ENCODE results near the gene MALRD1. TPM values are rescaled to one million over a fixed set of nuclear protein-coding genes. Genes with fewer than 3 reads are reported as not detected.

The MALRD1 gene
- total and polyA plus RNA-seq, 7 donors = 0.34 to 4.7 (median 2.1) TPM; not detected in 2

GRCh38 chr10:19283285-19283684 lies 234.7 kb downstream of the MALRD1 start:
- Histone ChIP-seq H3K27ac (no peak overlapping the region), H3K27me3 (no peaks in the 10 kb centered on the region), H3K36me3 (no peaks in the 10 kb centered on the region), H3K9me3 (no peaks in the 10 kb centered on the region), H3K4me3 (no peak overlapping the region), H3K4me1 (no peaks in the 10 kb centered on the region)
- no peak for TF ChIP-seq POLR2A (IDR thresholded peaks at IDR 0.05)
- no peak for TF ChIP-seq POLR2AphosphoS5 (IDR thresholded peaks at IDR 0.05)
- no peak for TF ChIP-seq EP300 (IDR thresholded peaks at IDR 0.05)
- no peak for TF ChIP-seq CTCF (IDR thresholded peaks at IDR 0.05)
- no peak for DNase-seq
- 93 to 94% methylated on average over 2 of the region's 2 CpGs for WGBS, 2 donors
- intact Hi-C loops (cut with DNase I) = no loop called here

- Histone ChIP-seq H3K4me1 (no peaks in the 10 kb centered on the region), H3K9me3 (no peaks in the 10 kb centered on the region), H3K27me3 (no peaks in the 10 kb centered on the region), H3K4me3 (no peak overlapping the region), H3K36me3 (no peaks in the 10 kb centered on the region), H3K27ac (no peak overlapping the region)
- no peak for DNase-seq
- 81 to 86% methylated on average over 5 of the region's 5 CpGs for WGBS, 2 donors
- intact Hi-C loops (cut with DNase I) = no loop called here
- TF ChIP-seq CTCF (IDR thresholded peaks at IDR 0.05) = no peak
- TF ChIP-seq POLR2AphosphoS5 (IDR thresholded peaks at IDR 0.05) = no peak
- TF ChIP-seq EP300 (IDR thresholded peaks at IDR 0.05) = no peak
- no peak for TF ChIP-seq POLR2A (IDR thresholded peaks at IDR 0.05)
Observed at GRCh38 chr10:19283786-19284185, 235.2 kb downstream of the MALRD1 start.

- H3K36me3 ChIP-seq = no peaks in the 10 kb centered on the region
- H3K27me3 ChIP-seq = no peaks in the 10 kb centered on the region
- H3K27ac ChIP-seq = no peak overlapping the region
- TF ChIP-seq CTCF (IDR thresholded peaks at IDR 0.05) = no peak
- TF ChIP-seq POLR2AphosphoS5 (IDR thresholded peaks at IDR 0.05) = no peak
- no peak for TF ChIP-seq POLR2A (IDR thresholded peaks at IDR 0.05)
- TF ChIP-seq EP300 (IDR thresholded peaks at IDR 0.05) = no peak
- no peak overlapping the region for H3K4me3 ChIP-seq
- no peaks in the 10 kb centered on the region for H3K4me1 ChIP-seq
- WGBS, 2 donors = 17 to 56% methylated on average over 1 of the region's 1 CpG
- DNase-seq = no peak
- intact Hi-C loops (cut with DNase I) = no loop called here
- H3K9me3 ChIP-seq = no peaks in the 10 kb centered on the region
Observed at GRCh38 chr10:19290770-19291169, 242.2 kb downstream of the MALRD1 start.

- TF ChIP-seq POLR2AphosphoS5 (IDR thresholded peaks at IDR 0.05) (no peak), POLR2A (IDR thresholded peaks at IDR 0.05) (no peak), CTCF (IDR thresholded peaks at IDR 0.05) (no peak), EP300 (IDR thresholded peaks at IDR 0.05) (no peak)
- no peaks in the 10 kb centered on the region for H3K9me3 ChIP-seq
Observed at GRCh38 chr10:19294233-19294632, 245.6 kb downstream of the MALRD1 start.

GRCh38 chr10:19299645-19300044 lies 251.0 kb downstream of the MALRD1 start:
- no peaks in the 10 kb centered on the region for H3K9me3 ChIP-seq
- intact Hi-C loops (cut with DNase I) = no loop called here
- DNase-seq = no peak
- no peak for TF ChIP-seq CTCF (IDR thresholded peaks at IDR 0.05)
- no peak for TF ChIP-seq POLR2A (IDR thresholded peaks at IDR 0.05)
- no peak for TF ChIP-seq EP300 (IDR thresholded peaks at IDR 0.05)
- TF ChIP-seq POLR2AphosphoS5 (IDR thresholded peaks at IDR 0.05) = no peak
- no peaks in the 10 kb centered on the region for H3K27me3 ChIP-seq
- H3K27ac ChIP-seq = no peak overlapping the region
- no peak overlapping the region for H3K4me3 ChIP-seq
- no peaks in the 10 kb centered on the region for H3K4me1 ChIP-seq
- WGBS, 2 donors = 68 to 83% methylated on average over 3 of the region's 3 CpGs
- no peaks in the 10 kb centered on the region for H3K36me3 ChIP-seq

More at GRCh38 chr10:19294233-19294632, 245.6 kb downstream of the MALRD1 start:
- H3K27me3 ChIP-seq = no peaks in the 10 kb centered on the region
- no peak overlapping the region for H3K4me3 ChIP-seq
- no peak overlapping the region for H3K27ac ChIP-seq
- 36 to 59% methylated on average over 2 of the region's 2 CpGs for WGBS, 2 donors
- DNase-seq = no peak
- no peaks in the 10 kb centered on the region for H3K4me1 ChIP-seq
- no peaks in the 10 kb centered on the region for H3K36me3 ChIP-seq
- intact Hi-C loops (cut with DNase I) = no loop called here

Data from sigmoid colon (tissue), 7 donors.